ENCODE measurements around the gene APOBEC4.
A peak's percentile ranks its signal among the peaks of the same experiment; 100 is the strongest.
"Not testable (repeated sequence)": the region's sequence is repeated elsewhere in the genome, so short reads cannot be mapped to it uniquely, and the experiment has no call there.

The APOBEC4 gene, protein sequence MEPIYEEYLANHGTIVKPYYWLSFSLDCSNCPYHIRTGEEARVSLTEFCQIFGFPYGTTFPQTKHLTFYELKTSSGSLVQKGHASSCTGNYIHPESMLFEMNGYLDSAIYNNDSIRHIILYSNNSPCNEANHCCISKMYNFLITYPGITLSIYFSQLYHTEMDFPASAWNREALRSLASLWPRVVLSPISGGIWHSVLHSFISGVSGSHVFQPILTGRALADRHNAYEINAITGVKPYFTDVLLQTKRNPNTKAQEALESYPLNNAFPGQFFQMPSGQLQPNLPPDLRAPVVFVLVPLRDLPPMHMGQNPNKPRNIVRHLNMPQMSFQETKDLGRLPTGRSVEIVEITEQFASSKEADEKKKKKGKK

GRCh38 chr1:183652547-183653461 is at the start of gene APOBEC4:
TSS of gene APOBEC4 (minus strand) at chr1:183653316. CDS start at chr1:183648781, 4,535 bp downstream.
- no peak for DNase-seq

GRCh38 chr1:183702813-183703198 is 49.7 kb upstream of the APOBEC4 start:
- no peak for DNase-seq

- DNase-seq: no peak
Measured at GRCh38 chr1:183702087-183702812, 49.1 kb upstream of the APOBEC4 start.

- no peak for DNase-seq
Measured at GRCh38 chr1:183699616-183700160, 46.6 kb upstream of the APOBEC4 start.

DNA sequence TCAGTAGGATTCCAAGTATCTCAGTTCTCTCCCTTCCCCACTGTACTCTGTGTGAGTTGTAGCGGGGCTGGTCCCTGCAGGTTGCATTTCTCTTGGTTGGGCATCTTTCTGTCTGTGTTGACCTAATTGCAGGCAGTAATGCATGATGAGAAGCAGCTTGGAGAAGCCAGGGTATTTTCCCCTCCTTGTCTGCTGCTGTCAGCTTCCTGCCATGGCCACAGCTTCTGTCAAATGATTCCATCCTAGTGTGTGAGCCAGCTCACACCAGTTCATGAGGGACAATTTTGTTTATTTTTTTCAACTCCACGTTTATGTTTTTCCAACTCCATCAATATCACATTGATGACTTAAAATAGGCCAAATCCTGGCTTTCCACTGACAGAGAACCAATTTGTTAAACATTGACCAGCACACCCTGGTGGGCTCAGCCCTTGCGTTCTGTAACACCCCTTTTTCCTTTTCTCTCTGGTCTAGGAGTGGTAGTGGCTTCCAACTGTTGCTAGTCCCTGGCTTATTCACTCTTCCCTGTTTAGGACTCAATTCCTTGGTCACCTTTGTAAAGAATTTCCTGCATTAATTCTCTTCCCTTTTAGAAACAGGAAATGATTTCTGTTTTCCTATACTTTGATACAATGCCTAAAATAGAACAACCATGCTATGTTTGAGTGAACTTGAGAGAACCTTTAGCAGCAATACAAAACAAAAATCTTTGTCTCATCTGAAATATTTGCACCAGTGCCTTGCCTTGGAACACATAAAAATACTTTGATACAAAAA is 44.9 kb upstream of the APOBEC4 start:
- no peak for DNase-seq

GRCh38 chr1:183696981-183697380 is 43.9 kb upstream of the APOBEC4 start:
- no peak for DNase-seq

- DNase-seq: peak; percentile 31
Measured at GRCh38 chr1:183694755-183695154, 41.6 kb upstream of the APOBEC4 start.

DNA sequence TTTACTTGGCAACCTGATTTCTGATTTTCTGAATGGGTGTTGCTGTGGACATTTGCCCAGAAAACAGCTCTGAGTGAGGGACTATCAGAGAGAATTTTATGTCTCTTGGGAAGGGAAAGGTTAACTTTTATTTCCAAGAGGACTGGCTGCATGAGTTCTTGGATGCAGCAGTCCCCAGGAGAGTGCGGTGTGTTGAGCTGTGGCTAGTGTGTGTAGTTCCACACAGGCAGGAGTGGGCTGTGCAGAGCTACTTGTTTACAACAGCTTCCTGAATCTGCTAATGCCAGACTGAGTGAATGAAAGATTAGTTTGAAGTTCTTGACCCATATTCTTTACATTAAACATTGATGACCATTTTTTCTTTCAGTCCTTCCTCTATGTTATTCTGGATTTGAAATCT is 41.0 kb upstream of the APOBEC4 start:
- DNase-seq: peak; percentile 11

GRCh38 chr1:183693521-183693920 is 40.4 kb upstream of the APOBEC4 start:
- no peak for DNase-seq

DNA sequence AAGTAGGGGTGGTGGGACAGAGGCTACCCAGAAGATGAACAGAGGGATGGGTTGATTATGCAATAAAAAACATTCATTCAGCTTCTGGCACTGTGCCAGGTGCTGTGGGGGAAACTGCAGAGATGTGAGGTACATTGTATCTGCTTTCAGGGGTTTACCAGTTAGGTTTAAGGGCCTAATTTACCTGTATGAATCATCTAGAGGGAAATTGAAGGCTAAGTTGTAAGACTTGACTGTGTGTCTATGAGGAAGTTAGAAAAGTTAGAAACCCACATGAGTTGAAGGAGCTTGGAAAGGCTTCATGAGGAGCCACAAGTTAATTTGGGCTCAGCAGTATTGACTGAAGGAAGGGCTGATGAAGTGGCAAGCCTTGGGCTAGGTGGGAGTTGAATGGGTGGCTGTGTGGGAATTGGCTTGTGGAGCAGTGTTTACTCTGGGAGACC is 36.7 kb upstream of the APOBEC4 start:
- DNase-seq: no peak

- DNase-seq: no peak
Measured at GRCh38 chr1:183688341-183689060, 35.4 kb upstream of the APOBEC4 start.

GRCh38 chr1:183687546-183688304 is 34.6 kb upstream of the APOBEC4 start:
- DNase-seq: no peak

GRCh38 chr1:183686229-183686628 is 33.1 kb upstream of the APOBEC4 start:
- DNase-seq: no peak

DNA sequence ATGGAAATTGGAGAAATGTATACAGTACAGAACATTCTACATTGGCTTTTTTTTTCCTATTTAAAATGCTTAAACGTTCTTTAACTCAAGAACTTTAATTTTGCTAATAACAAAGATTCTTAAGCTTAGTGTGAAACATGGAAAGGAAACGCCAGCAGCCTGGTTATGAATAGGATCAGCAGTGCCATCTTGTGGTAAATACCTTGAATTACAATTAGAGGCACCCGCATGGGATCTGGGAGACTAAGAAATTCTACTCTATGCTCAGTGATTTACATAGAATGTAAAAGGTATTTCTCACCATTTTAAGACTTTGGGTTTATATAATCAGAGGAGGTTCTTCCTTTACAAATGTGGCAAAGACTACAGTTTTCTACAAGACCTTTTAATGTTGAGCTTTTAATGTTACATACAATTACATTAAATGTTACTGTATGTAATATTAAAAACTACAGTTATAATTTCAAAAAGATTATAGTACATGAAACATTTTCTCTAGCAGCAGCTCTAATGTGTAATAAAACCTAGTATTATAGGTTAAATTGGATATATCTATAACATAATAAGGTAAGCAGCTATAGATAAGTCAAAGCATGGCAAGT is 32.1 kb upstream of the APOBEC4 start:
- peak; percentile 67 for DNase-seq

DNA sequence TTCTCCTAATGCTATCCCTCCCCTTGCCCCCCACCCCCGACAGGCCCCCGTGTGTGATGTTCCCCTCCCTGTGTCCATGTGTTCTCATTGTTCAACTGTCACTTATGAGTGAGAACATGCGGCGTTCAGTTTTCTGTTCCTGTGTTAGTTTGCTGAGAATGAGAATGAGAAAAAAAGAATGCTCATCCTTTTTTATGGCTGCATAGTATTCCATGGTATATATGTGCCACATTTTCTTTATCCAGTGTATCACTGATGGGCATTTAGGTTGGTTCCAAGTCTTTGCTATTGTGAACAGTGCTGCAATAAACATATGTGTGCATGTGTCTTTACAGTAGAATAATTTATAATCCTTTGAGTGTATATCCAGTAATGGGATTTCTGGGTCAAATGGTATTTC is 26.2 kb upstream of the APOBEC4 start:
- not testable (repeated sequence) for DNase-seq

- no peak for DNase-seq
Measured at GRCh38 chr1:183678819-183679218, 25.7 kb upstream of the APOBEC4 start.

- peak; percentile 67 for DNase-seq
Measured at GRCh38 chr1:183676586-183677189, 23.6 kb upstream of the APOBEC4 start.

DNA sequence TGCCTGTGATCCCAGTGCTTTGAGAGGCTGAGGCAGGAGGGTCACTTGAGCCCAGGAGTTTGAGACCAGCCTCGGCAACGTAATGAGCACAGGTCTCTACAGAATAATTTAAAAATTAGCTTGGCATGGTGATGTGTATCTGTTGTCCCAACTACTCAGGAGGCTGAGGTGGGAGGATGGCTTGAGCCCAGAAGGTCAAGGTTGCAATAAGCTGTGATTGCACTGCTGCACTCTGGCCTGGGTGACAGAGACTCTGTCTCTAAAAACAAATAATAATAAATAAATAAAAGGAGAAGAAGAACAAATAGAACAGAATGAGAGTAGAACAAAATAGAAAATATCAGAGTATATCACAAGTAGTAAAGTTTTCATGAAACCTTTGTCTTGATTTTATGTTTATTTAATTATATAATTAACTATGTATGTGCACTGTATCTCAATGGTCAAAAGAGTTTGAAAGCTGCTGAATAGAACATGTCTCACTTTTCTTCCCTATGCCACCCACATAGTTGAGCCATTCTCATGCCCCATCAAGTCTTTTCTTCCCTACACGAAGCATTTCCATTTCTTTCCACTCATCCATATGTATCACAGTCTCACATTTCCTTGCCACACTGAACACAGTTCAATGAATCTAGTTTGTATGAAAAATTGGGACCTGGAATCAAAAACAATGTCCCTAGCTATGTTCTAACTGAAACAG is 22.9 kb upstream of the APOBEC4 start:
- no peak for DNase-seq

DNA sequence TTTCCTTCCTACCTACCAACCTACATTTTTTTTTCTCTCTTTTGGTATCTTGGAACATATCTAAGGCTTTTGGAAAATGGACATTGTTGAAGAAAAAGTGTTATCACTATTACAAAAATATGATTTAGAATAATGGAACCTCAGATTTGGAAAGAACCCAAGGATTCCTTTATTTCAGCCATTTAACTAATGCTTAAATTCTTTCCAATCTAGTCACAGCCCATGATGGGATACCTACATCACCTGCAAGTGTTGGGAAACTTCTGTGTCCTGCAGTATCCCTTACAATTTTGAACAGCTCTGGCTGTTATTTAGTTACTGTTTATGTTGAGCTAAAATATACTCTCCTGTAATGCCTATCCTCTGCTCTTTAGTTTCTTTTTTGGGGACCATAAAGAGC is 22.3 kb upstream of the APOBEC4 start:
- peak; percentile 12 for DNase-seq

Data from eye (tissue), 1 donor.